Right cardiac atrium (tissue), 5 donors: ENCODE results near the gene SPATA31A3. TPM values are rescaled to one million over a fixed set of nuclear protein-coding genes. Genes with fewer than 3 reads are reported as not detected.
"Not testable (repeated sequence)": the region's sequence is repeated elsewhere in the genome, so short reads cannot be mapped to it uniquely, and the experiment has no call there.

Experiments used
- ATAC-seq, 2 donors: fragments of 200-7000 bp; cut with Tn5 transposase; one replicate each; pipeline versions ENCODE4 v1.8.0 to v1.9.1; 2020; ENCODE audit warnings: moderate library complexity in 2 of 2, mild to moderate bottlenecking in 1 of 2
- DNase-seq, 3 donors: peaks; one replicate each; pipeline ENCODE4 v3.0.0-alpha.2; 2020
- H3K27ac ChIP-seq: one replicate; pipeline ENCODE4 v1.5.1; 2013; ENCODE audit warnings: mild to moderate bottlenecking, low read length, control low read depth, moderate library complexity
- H3K27me3 ChIP-seq: one replicate; pipeline ENCODE4 v1.6.1; 2013; ENCODE audit not compliant: control insufficient read depth, insufficient read depth
- H3K4me1 ChIP-seq: one replicate; pipeline ENCODE4 v1.6.1; 2013; ENCODE audit warnings: low read length; ENCODE audit not compliant: control insufficient read depth, insufficient read depth
- H3K4me3 ChIP-seq: one replicate; pipeline ENCODE4 v1.5.1; 2013; ENCODE audit warnings: low read length, control low read depth
- H3K9me3 ChIP-seq: one replicate; pipeline ENCODE4 v1.6.1; 2013; ENCODE audit warnings: low read length; ENCODE audit not compliant: control insufficient read depth
- WGBS: extraction: QIAGEN DNeasy Blood & Tissue Kit; methylation state at CpG from one replicate; pipeline ENCODE4 v1.1.7; 2013; 5-methylcytosine and 5-hydroxymethylcytosine counted together
- intact Hi-C, 4 donors: fragments of 100-400 bp; cut with DNase I; formaldehyde crosslinking; loops; one replicate each; pipeline versions ENCODE4 v1.11.0 to v1.14.0; 2022 to 2023
- long read RNA-seq, 4 donors: library from polyadenylated mRNA; unstranded; transcript quantifications; one replicate each; pipeline ENCODE4 v2.0.0, GENCODE V29; 2020 to 2021
- polyA plus RNA-seq: library from polyadenylated mRNA; stranded (reverse); fragments of 200-250 nt; gene quantifications from one replicate; pipeline ENCODE4 v1.2.3, GENCODE V29; 2013
- total RNA-seq, 4 donors: library from RNA; stranded (reverse); fragmentation: NEBNext Ultra II Directional; extraction: Animal tissue kit (Norgen Biotek cat#: 25700); gene quantifications; one replicate each; pipeline ENCODE4 v1.2.1, GENCODE V29; 2021
- donor health status: healthy with polysubstance abuse.
- donor health status: DM: no; HTN: yes; CAD: no.
- donor health status: DM: no; HTN: no; CAD: no.
- donor health status: DM: no; HTN: yes; CAD: no; lungs with severe emphysema.
- donor health status: DM: yes; HTN: yes; CAD: no.

SPATA31A3 gene
- total RNA-seq (not detected), polyA plus RNA-seq (not detected)
- long read RNA-seq, donor 1, result 0 reads
- long read RNA-seq, donor 2, result 0 reads
- long read RNA-seq, donor 3, result 0 reads
- long read RNA-seq, donor 4, result 0 reads

- DNase-seq, intact Hi-C loops, ATAC-seq, H3K4me3 ChIP-seq, H3K4me1 ChIP-seq, H3K9me3 ChIP-seq, H3K27me3 ChIP-seq, H3K27ac ChIP-seq: not testable (repeated sequence)
- WGBS, result no CpG with 5 or more reads among the region's 7 CpGs
These were observed at the start of gene SPATA31A3 for GRCh38 chr9:66992450-66992849. SPATA31A3 (minus strand) TSS chr9:66992550; CDS start chr9:66992521, 29 bp downstream.

DNA sequence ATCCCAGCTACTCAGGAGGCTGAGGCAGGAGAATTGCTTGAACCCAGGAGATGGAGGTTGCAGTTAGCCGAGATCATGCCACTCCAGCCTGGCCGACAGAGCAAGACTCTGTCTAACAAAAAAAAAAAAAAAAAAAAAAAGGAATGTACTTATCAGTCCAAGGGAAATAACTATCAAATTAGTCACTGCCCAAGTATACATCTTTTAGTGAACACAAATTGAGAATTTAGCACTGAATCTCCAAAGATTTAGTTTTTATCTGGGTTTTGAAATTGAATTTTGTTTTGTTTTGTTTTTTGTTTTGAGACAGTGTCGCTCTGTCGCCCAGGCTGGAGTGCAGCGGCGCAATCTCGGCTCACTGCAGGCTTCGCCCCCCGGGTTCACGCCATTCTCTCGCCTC, 39.8 kb downstream of the SPATA31A3 start:
- 85% methylated on average over 11 of the region's 11 CpGs for WGBS

GRCh38 chr9:66942400-66943155, 49.8 kb downstream of the SPATA31A3 start:
- ATAC-seq, result peak in 1 of 2 donors; percentile 39

More for the DNA sequence above, 39.8 kb downstream of the SPATA31A3 start:
- intact Hi-C loops, H3K27me3 ChIP-seq, H3K9me3 ChIP-seq, H3K4me3 ChIP-seq, ATAC-seq, DNase-seq, H3K27ac ChIP-seq, H3K4me1 ChIP-seq: not testable (repeated sequence)

DNA sequence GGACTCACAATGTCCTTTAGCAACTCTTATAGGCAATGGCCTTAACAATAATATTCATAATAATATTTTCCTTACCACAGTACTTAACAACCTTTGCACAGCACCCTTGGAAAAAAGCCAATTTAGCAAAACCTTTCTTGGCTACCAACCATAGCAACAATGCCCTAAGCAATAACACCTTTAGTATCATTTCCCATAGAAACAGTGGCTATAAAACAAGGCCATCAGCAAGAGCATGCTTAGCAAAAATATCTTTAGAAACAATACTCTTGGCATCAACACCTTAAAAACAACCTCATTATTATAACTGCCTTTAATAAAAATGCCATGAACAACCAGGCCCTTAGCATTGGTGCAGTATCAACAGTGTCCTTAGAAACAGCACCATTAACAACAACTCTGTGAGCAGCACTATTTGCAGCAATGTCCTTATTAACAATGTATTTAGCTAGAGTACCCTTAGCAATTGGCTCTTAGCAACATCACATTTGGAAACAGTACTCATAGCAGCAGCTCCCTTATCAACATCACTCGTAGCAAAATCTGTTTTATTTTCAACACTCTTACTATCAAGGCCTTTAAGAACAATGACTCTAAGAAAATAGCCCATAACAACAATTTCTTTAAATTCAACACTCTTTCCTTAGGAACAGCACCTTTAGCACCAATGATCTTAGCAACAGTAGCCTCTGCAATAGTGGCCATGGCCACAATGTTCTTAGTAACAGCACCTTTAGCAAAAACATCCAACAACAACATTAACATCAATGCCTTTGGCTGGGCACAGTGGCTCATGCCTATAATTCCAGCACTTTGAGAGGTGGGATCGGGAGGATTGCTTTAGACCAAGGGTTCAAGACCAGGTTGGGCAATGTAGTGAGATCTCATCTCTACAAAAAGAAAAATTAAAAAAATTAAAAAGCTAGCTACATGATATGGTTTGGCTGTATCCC, 52.2 kb downstream of the SPATA31A3 start:
- ATAC-seq, result peak; percentile 86 to 93
- H3K4me3 ChIP-seq, intact Hi-C loops, H3K27me3 ChIP-seq, H3K27ac ChIP-seq, H3K4me1 ChIP-seq, DNase-seq, H3K9me3 ChIP-seq: not testable (repeated sequence)
- WGBS, result 27% methylated on average over 1 of the region's 2 CpGs

More at GRCh38 chr9:66942400-66943155, 49.8 kb downstream of the SPATA31A3 start:
- H3K4me3 ChIP-seq, H3K27ac ChIP-seq, H3K9me3 ChIP-seq, intact Hi-C loops, DNase-seq, H3K27me3 ChIP-seq, H3K4me1 ChIP-seq: not testable (repeated sequence)
- WGBS, result 37% methylated on average over 5 of the region's 5 CpGs

- ATAC-seq, H3K27me3 ChIP-seq, DNase-seq, H3K9me3 ChIP-seq, H3K4me3 ChIP-seq, H3K27ac ChIP-seq, intact Hi-C loops, H3K4me1 ChIP-seq: not testable (repeated sequence)
- WGBS, result 65% methylated on average over 4 of the region's 5 CpGs
These were observed 54.0 kb downstream of the SPATA31A3 start for GRCh38 chr9:66938322-66938721.

DNA sequence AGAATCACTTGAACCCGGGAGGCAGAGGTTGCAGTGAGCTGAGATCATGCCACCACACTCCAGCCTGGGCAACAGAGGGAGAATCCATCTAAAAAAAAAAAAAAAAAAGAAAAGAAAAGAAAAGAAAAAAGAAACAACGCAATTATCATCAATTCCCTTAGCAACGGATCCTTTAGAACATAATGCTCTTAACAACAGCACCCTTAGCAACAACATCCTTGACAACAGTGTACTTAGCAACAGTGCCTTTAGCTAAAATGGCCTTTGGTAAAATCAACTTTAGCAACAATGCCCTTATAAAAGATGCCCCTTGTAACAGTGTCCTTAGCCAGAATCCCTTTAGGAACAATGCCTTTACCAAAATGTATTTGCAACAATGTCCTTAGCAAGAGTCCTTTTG, 54.7 kb downstream of the SPATA31A3 start:
- H3K27ac ChIP-seq, H3K4me1 ChIP-seq, H3K27me3 ChIP-seq, ATAC-seq, H3K9me3 ChIP-seq, H3K4me3 ChIP-seq, intact Hi-C loops, DNase-seq: not testable (repeated sequence)
- 70% methylated on average over 3 of the region's 3 CpGs for WGBS

Other genes with a start within 250 kb of the SPATA31A3 start
- gene ZNF658, start 91.8 kb downstream of the SPATA31A3 start, total RNA-seq, result 10 to 100 TPM; 10.7 to 13.5 (median 12.4) TPM
- 2.9 TPM for gene ZNF658, start 91.8 kb downstream of the SPATA31A3 start, polyA plus RNA-seq